ENCODE data around the gene USP14.

GRCh38 chr18:192801-193200, 34.4 kb downstream of the USP14 start:
- TF ChIP-seq CTCF (IDR thresholded peaks at IDR 0.05) (no peak), POLR2A (IDR thresholded peaks at IDR 0.05) (no peak)
